Glutamatergic neuron (in vitro differentiated cells): ENCODE results near the gene ZNF750. TPM values are rescaled to one million over a fixed set of nuclear protein-coding genes. Genes with fewer than 3 reads are reported as not detected.

Experiments
- DNase-seq: peaks from one replicate; pipeline ENCODE4 v3.0.0; 2022
- H3K27ac Mint-ChIP-seq: one replicate; pipeline ENCODE4 v1.8.0; 2020; ENCODE audit warnings: mild to moderate bottlenecking, mixed read lengths, inconsistent platforms; ENCODE audit not compliant: unreplicated experiment
- H3K27me3 Mint-ChIP-seq: one replicate; pipeline ENCODE4 v1.8.0; 2020; ENCODE audit warnings: mild to moderate bottlenecking, moderate library complexity, mixed read lengths, inconsistent platforms; ENCODE audit not compliant: unreplicated experiment
- H3K36me3 Mint-ChIP-seq: one replicate; pipeline ENCODE4 v1.8.0; 2020; ENCODE audit warnings: mild to moderate bottlenecking, mixed read lengths, inconsistent platforms; ENCODE audit not compliant: unreplicated experiment
- H3K4me1 Mint-ChIP-seq: one replicate; pipeline ENCODE4 v1.8.0; 2020; ENCODE audit warnings: mild to moderate bottlenecking, low read depth, mixed read lengths, inconsistent platforms; ENCODE audit not compliant: unreplicated experiment
- H3K4me3 Mint-ChIP-seq: one replicate; pipeline ENCODE4 v1.8.0; 2020; ENCODE audit warnings: mild to moderate bottlenecking, mixed read lengths, inconsistent platforms; ENCODE audit not compliant: unreplicated experiment
- H3K9me3 Mint-ChIP-seq: one replicate; pipeline ENCODE4 v1.8.0; 2020; ENCODE audit warnings: mild to moderate bottlenecking, moderate library complexity, mixed read lengths, inconsistent platforms; ENCODE audit not compliant: unreplicated experiment
- total RNA-seq: library from RNA; stranded (reverse); fragmentation: NEBNext Ultra II Directional; extraction: Animal tissue kit (Norgen Biotek cat#: 25700); gene quantifications from one replicate; pipeline ENCODE4 v1.2.1, GENCODE V29; 2021; ENCODE audit not compliant: unreplicated experiment
- TF ChIP-seq, protein P1 (sequence below): fragments of 200-600 bp; sonication (generic); IDR thresholded peaks from one replicate; pipeline ENCODE4 v1.5.0; 2021; ENCODE audit not compliant: partially characterized antibody, unreplicated experiment

ZNF750 gene
- total RNA-seq, 1 donor from 2014 or later: 1.4 TPM

DNA sequence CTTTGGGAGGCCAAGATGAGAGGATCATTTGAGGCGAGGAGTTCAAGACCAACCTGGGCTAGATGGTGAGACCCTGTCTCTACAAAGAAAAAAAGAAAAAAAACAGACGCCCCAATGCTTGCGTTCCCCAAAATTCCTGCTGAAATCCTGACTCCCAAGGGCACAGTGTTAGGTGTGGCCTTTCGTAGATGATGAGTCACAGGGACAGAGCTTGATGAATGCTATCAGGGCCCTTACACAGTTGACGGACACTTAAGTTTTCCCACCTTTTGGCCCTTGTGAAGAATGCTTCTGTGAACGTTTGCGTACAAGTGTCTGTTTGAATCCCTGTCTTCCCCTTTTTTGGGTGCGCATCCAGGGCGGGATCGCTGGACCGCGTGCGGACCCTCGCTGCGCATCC, 16.5 kb upstream of the ZNF750 start:
- H3K27me3 Mint-ChIP-seq: peaks cover 6% of the 10 kb centered on the region
- peaks cover 14% of the 10 kb centered on the region for H3K36me3 Mint-ChIP-seq
- TF ChIP-seq, protein P1, sequence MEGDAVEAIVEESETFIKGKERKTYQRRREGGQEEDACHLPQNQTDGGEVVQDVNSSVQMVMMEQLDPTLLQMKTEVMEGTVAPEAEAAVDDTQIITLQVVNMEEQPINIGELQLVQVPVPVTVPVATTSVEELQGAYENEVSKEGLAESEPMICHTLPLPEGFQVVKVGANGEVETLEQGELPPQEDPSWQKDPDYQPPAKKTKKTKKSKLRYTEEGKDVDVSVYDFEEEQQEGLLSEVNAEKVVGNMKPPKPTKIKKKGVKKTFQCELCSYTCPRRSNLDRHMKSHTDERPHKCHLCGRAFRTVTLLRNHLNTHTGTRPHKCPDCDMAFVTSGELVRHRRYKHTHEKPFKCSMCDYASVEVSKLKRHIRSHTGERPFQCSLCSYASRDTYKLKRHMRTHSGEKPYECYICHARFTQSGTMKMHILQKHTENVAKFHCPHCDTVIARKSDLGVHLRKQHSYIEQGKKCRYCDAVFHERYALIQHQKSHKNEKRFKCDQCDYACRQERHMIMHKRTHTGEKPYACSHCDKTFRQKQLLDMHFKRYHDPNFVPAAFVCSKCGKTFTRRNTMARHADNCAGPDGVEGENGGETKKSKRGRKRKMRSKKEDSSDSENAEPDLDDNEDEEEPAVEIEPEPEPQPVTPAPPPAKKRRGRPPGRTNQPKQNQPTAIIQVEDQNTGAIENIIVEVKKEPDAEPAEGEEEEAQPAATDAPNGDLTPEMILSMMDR: no peak
- H3K9me3 Mint-ChIP-seq: peaks cover 3% of the 10 kb centered on the region
- peaks cover 16% of the 10 kb centered on the region for H3K4me1 Mint-ChIP-seq
- H3K4me3 Mint-ChIP-seq: no peak overlapping the region
- no peak overlapping the region for H3K27ac Mint-ChIP-seq
- no peak for DNase-seq

DNA sequence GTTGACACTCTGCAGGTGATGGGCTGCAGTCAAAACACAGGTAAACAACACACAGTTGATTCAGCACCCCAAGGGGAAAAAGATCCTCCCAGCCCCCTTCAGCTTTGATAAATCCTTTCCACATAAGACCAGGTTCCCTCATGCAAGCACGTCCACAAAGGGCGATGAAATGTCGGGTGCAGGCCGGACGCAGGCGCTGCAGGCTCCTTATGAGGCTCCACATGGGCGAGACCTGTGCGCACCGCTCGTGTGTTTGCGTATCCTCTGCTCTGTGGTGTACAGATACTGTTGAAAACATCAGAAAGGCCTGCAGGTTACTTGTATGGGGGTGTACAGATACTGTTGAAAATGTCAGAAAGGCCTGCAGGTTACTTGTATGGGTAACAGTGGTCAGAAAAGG, 14.4 kb upstream of the ZNF750 start:
- TF ChIP-seq, protein P1: no peak
- no peak for DNase-seq
- Mint-ChIP-seq H3K9me3 (peaks cover 3% of the 10 kb centered on the region), H3K36me3 (peaks cover 18% of the 10 kb centered on the region), H3K27ac (no peak overlapping the region), H3K4me3 (no peak overlapping the region), H3K27me3 (peaks cover 6% of the 10 kb centered on the region), H3K4me1 (peaks cover 12% of the 10 kb centered on the region)

DNA sequence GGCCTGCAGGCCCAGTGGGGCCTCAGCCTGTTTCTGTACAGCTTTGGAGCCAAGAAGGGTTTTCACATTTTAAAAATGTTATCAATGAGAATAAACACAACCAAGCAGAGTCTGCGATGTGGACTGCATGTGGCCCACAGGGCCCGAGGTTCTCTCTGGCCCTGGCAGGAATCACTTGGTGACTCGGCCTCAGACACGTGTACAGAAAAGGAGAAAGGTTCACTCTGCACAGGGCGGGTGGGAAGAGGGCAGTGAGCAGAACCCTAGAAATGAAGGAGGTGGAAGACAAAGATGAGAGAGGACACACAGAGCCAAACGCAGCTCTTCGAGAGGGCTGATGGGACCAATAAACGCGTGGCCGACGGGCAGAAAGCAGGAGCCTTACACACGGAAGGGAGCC, 11.6 kb upstream of the ZNF750 start:
- no peak overlapping the region for H3K27ac Mint-ChIP-seq
- DNase-seq: no peak
- peaks cover 10% of the 10 kb centered on the region for H3K4me1 Mint-ChIP-seq
- H3K4me3 Mint-ChIP-seq: no peak overlapping the region
- TF ChIP-seq, protein P1: no peak
- no peaks in the 10 kb centered on the region for H3K9me3 Mint-ChIP-seq
- peaks cover 14% of the 10 kb centered on the region for H3K36me3 Mint-ChIP-seq
- H3K27me3 Mint-ChIP-seq: peaks cover 3% of the 10 kb centered on the region

DNA sequence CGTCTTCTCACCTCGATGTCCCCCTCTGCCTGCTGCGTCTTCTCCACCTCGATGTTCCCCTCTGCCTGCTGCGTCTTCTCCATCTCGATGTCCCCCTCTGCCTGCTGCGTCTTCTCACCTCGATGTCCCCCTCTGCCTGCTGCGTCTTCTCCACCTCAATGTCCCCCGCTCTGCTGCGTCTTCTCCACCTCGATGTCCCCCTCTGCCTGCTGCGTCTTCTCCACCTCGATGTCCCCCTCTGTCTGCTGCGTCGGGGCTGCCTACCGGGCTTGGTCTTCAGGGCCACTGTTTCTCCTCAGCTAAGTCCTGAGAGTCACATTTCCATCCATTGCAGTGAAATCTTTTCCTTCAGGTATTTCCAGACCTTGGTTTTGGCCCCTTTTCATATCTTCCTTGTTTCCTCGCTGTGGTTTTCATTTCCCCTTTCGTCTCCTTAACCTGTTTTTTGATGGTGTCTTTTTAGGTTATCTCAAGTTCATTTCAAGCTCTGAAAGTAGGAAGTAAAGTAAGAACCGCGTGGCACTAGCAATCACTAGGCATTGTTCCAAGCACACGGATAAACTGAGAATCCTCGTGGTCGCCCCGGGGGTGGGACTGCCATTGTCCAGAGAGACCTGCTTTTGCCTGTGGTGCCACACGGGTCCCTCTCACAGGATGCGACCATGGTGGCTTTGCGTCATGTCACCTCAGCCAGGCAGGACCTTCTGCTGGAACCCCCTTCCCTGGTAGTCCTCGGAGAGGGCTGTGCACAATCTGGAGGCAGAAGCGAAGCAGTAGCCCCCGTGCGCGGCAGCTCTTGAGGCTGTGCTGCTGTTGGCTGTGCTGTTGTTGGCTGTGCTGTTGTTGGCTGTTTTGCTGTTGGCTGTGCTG, 9.5 kb upstream of the ZNF750 start:
- Mint-ChIP-seq H3K36me3 (peaks cover 5% of the 10 kb centered on the region), H3K9me3 (no peaks in the 10 kb centered on the region), H3K27me3 (peaks cover 2% of the 10 kb centered on the region), H3K27ac (no peak overlapping the region), H3K4me1 (peaks cover 10% of the 10 kb centered on the region), H3K4me3 (no peak overlapping the region)
- DNase-seq: no peak
- TF ChIP-seq, protein P1: no peak

DNA sequence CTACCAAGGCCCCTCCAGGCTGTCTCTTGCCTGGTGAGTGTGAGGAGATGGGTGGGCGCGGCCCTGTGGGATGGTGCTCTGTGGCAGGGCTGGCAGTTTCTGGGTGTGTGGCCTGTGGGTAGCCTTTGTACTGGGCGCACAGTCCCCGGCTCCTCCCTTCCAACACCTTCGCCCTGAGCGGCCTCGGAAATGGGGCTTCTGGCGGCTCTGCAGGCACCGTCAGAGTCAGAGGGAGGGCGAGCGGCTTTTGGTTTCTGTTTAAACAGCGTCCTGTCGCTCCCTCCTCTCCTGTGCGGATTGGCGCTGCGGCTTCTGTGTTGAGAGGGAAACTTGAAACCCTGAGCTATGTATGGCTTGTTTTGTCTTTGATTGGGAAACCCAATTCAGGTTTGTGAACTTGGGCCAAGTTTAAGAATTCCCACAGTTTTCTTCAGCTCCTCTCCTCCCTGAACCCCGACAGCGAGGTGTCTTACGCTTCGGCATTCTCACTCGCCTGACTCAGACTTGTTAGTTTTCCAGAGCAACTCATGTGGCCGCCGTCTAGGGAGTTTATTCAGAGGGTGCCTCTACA, 8.3 kb upstream of the ZNF750 start:
- TF ChIP-seq, protein P1: no peak
- H3K9me3 Mint-ChIP-seq: peaks cover 2% of the 10 kb centered on the region
- peaks cover 5% of the 10 kb centered on the region for H3K36me3 Mint-ChIP-seq
- peaks cover 16% of the 10 kb centered on the region for H3K4me1 Mint-ChIP-seq
- H3K4me3 Mint-ChIP-seq: no peak overlapping the region
- H3K27ac Mint-ChIP-seq: no peak overlapping the region
- no peak for DNase-seq
- H3K27me3 Mint-ChIP-seq: peaks cover 2% of the 10 kb centered on the region
